GM13976 (cell line): ENCODE results near the gene CLEC16A.

Experiments used
- DNase-seq: peaks from one replicate; pipeline ENCODE4 v3.0.0; 2012; ENCODE audit warnings: low spot score
- in situ Hi-C: fragments of 300-500 bp; cut with MboI; formaldehyde crosslinking; loops from one replicate; pipeline ENCODE4 v1.12.0; 2022; ENCODE audit warnings: low sequenced_read_pairs, mixed read lengths, inconsistent platforms; ENCODE audit not compliant: unreplicated experiment
- TF ChIP-seq, protein P1 (sequence below): IDR thresholded peaks from 2 replicates; pipeline ENCODE4 v1.5.1; 2012; ENCODE audit warnings: borderline replicate concordance, mild to moderate bottlenecking; ENCODE audit not compliant: insufficient read depth; ENCODE audit errors: extremely low read depth, missing control alignments, control extremely low read depth

Gene CLEC16A

GRCh38 chr16:11034481-11034931 lies 90.1 kb downstream of the CLEC16A start:
- in situ Hi-C loops = no loop called here
- TF ChIP-seq, protein P1, sequence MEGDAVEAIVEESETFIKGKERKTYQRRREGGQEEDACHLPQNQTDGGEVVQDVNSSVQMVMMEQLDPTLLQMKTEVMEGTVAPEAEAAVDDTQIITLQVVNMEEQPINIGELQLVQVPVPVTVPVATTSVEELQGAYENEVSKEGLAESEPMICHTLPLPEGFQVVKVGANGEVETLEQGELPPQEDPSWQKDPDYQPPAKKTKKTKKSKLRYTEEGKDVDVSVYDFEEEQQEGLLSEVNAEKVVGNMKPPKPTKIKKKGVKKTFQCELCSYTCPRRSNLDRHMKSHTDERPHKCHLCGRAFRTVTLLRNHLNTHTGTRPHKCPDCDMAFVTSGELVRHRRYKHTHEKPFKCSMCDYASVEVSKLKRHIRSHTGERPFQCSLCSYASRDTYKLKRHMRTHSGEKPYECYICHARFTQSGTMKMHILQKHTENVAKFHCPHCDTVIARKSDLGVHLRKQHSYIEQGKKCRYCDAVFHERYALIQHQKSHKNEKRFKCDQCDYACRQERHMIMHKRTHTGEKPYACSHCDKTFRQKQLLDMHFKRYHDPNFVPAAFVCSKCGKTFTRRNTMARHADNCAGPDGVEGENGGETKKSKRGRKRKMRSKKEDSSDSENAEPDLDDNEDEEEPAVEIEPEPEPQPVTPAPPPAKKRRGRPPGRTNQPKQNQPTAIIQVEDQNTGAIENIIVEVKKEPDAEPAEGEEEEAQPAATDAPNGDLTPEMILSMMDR = no peak
- DNase-seq = no peak

DNA sequence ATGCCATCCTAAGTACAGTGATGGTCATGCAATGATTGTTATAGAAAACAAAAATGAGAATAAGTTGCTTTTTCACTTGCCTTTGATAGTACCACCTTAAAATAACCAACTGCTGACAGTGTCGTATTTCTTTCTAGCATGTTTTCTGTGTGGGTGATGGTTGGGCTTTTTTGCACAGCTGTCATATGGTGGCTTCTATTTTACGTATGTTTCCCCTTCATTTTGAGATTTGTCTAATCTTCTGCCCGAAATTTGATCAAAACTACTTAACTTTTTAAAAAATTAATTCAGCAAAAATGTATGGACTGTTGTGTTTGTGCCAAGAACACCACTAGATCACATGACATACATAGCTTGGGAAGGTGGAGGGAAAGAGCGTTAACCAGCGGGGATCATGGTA lies 90.7 kb downstream of the CLEC16A start:
- no peak for DNase-seq
- in situ Hi-C loops = no loop called here
- TF ChIP-seq, protein P1 = no peak

GRCh38 chr16:11036040-11036439 lies 91.7 kb downstream of the CLEC16A start:
- in situ Hi-C loops = no loop called here
- TF ChIP-seq, protein P1 = no peak
- no peak for DNase-seq

GRCh38 chr16:11036868-11037410 lies 92.6 kb downstream of the CLEC16A start:
- DNase-seq = no peak
- in situ Hi-C loops = no loop called here
- TF ChIP-seq, protein P1 = no peak

DNA sequence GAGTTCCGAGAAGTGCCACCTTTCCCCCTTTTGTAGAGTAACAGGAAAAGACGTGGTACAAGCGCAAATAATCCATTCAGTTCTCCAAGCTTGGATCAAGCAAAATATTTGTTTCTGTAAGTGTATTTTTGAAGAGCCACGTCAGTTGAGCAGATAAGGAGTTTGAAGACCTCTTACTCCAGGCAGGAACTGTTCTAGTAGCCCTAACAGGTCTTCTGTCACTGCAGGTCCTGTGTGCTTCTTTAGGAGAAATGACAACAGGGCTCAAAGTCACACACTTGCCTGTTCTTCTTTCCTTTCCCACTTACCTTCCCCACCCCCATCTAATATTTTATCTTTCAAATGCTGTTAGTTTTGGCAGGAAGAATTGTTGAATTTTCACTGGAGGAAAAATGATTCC lies 93.9 kb downstream of the CLEC16A start:
- in situ Hi-C loops = no loop called here
- no peak for DNase-seq
- TF ChIP-seq, protein P1 = no peak

- in situ Hi-C loops = no loop called here
- DNase-seq = no peak
- TF ChIP-seq, protein P1 = no peak
Observed at GRCh38 chr16:11038777-11039176, 94.4 kb downstream of the CLEC16A start.
